Measurements from ENCODE around the gene RAB27A.
A peak's percentile ranks its signal among the peaks of the same experiment; 100 is the strongest.

Gene RAB27A

DNA sequence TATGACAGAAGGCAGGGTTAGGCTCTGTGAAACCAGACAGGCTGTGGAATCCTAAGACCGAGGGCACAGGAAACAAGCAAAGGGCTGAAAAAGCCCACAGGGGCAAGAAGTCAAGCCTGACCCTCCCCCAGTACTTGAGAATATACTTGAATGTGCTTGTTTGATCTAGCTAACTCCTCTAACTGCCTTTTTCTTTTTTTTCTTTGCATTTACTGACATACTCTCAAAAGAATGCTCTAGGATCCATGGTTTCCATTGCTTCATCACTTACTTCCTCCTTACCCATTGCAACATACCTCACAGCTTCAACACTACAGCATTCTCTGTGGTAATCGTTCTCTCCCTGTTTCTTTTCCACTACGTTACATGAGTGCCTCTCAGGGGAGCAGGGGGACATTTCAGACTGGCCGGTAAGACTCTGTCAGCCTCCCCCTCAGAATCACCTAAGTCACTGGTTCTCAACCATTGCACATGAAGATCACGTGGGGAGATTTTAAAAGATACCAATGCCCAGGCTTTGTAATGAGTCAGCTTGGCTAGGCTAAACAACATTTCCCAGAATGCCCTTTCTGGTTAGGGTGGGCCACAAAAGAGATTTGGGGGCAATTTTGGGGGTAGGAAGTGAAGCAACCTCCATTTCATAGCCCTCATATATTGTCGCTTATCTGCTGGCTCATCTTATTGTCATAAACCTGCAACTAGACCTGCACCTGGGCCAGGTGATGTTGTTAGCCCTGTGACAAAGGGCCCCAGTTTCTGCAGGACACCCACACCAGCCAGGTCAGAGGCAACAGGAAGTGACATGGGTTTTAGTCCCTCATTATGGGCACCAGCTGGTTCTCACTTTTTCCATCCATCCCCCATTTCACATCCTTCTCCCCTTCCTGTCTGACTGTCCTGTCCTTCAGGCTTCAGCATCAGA lies 68.3 kb downstream of the RAB27A start:
- DNase-seq = no peak

DNA sequence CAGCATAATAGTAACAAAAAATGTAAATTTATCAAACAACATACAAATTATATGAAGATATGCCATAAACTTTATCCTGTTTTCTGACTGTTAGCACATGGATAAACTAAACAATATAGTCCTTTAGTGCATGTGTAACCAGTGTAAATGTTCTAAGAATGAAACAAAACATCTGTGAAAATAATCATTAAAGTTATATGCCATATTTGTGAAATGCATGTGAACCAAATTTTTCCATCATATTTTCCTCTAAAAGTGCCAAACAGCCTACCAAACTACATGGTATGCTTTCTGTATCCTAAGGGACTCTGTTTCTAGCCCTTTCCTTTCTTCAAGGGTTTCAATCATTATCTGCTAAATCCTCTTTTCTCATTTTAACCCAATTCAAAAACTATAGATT lies 69.0 kb downstream of the RAB27A start:
- no peak for DNase-seq

DNA sequence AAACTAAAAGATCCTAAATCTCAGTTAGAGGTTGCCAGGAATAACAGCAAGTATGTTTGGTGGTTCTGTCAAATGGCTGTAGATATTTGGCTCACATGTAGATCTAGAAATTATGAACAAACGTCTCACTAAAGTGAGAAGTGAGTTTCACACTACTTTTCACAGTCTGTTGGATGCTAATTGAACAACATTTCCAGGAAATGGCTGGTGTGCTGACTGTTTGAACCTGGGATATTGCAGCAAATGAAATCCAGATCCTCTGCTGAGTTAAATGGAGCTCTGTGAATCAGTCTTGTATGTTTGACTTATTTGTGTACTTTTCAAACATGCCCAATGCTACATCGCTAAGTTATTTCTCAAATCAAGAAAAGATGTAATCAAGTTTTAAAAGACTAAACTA lies 71.6 kb downstream of the RAB27A start:
- DNase-seq = no peak

DNA sequence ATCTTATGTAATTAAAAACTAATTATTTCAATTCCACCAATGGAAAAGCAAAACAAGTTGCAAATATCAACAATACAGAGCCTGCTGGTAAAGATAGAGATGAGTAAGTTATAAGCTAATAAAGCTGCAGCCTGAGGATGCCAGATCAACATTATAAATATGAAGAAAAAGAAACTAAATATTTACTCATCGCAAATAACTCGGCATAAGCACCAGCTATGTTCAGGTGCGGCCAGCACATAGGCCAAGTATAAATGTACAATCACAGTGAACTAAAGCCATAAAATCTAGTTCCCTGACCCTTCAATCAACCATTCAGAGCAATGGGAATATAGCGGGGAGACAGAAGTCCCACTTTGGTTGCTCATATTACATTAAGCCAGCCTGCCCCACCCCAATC lies 85.1 kb downstream of the RAB27A start:
- no peak for DNase-seq

DNA sequence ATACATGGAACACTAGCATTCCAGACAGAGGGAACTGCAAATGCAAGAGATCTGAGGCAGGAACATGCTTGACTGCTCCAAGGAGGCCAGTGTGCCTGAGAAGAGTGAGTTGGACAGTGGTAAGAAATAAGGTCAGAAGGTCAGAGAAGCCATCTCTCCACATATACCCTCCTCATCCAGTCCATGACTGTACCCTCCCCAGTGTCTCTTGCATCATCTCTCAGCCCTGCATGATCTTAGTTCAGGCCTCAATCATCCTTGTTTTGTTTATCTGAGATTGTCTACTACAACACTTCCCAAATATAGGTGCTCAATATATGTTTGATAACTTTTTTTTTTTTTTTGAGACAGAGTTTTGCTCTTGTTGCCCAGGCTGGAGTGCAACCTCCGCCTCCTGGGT lies 87.4 kb downstream of the RAB27A start:
- no peak for DNase-seq

DNA sequence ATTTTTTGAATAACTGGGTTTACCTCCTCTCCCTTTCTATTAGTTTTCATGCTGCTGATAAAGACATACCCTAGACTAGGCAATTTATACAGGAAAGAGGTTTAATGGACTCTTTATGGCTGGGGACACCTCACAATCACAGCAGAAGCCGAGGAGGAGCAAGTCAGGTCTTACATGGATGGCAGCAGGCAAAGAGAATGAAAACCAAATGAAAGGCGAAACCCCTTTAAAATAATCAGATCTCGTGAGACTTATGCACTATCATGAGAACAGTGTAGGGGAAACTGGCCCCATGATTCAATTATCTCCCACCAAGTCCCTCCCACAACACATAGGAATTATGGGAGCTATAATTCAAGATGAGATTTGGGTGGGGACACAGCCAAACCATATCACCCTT lies 90.9 kb downstream of the RAB27A start:
- DNase-seq = no peak

DNA sequence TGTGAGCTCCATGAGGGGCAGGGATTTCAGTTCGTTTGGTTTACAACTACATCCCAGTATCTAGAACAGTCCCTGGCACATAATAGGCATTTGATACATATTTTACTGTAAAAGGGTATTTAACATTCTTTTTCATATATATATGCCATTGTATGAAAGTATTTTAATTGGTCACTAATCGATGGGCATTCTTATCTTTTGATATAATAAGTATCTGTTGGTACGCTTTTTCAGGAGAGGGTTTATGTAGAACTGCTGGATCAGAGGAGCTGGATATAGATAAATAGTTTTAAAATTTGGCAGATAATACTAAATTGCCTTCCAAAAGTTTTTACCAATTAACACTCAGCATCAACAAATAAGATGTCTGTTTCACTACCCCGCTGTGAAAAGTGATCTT lies 91.9 kb downstream of the RAB27A start:
- DNase-seq = no peak

DNA sequence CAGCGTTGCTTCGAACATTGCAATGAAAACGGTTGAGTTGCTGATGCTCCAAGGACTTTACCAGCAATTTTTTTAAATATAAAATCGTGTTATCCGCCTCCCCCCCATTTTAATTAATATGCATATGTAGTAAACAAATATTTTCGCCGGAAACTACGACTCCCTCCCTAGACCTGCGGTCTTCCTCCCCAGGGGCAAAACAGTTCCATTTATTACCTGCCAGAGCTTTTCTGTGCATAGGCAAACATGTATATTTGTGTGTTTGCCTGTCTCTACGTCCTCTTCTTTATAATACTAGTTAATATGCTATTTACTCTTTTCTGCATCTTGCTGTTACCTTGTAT lies 92.3 kb downstream of the RAB27A start:
- DNase-seq = no peak

DNA sequence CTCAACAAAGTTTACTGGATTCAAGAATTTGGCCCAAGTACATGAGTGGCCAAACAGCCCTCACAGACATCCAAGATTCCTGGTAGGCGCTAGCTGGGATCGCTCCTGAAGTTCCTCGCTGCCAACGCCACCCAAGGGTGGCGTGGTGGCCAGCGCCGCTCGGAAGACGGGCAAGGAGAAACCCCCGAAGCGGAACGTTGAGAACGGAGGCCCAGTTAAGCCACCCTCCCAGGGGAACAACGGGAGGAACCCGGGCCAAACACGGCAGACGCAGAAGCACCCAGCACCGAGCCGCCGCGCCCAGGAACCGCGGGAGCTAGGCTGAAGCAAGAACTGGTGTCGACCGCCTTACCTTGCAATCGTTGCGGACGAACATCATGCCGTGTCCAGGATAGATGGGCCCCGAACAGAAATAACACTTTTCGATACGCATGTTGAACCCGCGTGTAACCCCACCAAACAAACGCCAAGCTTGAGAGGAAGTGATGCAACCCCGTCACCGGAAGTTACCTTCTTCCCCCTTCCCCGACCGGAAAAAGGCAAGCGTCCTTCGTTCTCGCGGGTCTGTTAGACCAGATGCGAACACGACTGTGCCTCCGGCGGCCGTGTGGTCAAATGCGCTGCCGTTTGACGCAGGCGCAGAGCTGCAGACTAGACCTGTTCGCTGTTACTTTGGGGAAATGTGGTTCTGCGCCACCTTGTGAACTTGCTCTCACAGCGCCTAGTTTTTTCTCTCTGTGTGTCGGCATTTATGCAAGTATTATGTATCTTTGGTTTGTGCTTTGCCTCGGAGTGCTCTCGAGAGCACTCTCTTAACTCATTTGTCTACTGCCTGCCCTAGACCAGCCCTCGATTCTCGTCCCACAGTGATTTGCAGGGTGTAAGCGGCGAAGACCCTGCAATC lies 92.9 kb downstream of the RAB27A start, which contains the start of gene RSL24D1:
TSS of gene RSL24D1 (minus strand) at position 484 of the 904 bp plus-strand sequence. CDS start at position 433, 51 bp downstream.
- peak; percentile 89 to 97 for DNase-seq

DNA sequence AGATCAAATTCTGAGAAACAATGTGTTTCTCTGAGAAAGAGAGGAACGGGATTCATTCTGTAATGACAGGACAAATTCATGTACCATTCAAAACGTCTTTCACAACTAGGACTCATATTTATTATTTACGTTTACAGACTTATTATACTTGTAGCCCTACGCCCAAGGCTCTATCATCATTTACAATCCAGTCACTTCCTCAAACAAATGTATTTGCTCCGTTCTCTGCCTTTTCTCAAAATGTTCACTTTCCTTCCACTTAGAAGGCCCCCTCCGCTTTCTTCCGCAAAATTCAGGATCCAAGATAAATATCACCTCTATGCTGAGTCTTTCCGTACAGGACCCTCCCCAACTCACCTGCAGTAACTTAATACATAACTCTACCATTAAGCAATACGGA lies 93.6 kb downstream of the RAB27A start:
- DNase-seq = no peak

DNA sequence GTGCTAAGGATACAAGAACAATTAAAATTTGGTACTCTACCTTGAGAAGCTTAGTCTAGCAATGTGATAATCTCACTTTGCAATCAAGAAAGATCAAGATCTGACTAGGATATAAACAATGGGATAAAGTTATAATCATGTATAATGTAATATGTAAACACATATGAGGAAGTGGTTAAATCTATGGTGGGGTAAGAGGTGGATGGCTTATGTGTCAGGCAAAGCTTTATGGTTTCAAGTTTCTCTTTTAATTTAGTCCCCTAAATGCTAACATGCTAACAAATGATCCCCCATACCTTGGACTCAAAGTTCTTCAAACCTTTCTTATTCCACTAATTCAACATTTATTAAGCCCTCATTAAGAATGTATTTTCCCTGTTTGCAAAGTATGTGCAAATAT lies 95.4 kb downstream of the RAB27A start:
- DNase-seq = no peak

DNA sequence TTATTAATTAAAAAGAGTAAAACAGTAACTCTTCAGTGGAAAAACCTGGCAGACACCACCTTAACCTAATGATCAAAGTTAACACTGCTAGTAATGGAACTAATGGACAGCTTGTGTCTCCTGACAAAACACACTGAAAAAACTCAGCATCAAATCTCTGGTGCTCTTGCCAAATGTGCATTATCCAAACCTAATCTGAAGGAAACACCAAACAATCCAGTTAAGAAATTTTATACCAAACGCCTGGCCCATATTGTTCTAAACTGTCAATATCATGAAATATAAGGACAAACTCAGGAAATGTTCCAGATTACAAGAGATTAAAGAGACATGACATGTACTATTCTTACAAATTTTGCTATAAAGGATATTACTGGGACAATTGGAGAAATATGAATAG lies 103.3 kb downstream of the RAB27A start:
- DNase-seq = no peak

DNA sequence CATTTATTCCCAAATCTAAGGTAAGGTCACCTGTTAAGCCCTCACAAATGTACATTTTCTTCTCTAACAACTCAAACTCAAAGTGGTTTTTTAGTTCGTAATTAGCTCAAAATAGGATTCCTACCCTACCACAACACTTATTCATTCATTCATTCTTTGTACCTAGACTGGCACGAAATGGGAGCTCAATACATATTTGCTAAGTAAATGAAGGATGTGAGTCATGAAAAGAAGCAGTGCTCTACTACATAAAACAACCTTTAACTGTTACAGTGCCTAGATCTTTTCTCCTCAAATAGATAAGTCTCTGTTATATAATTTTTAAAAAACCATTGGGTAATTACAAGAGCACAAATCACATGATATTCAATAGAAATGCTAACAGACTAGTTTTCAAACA lies 105.9 kb downstream of the RAB27A start:
- no peak for DNase-seq

DNA sequence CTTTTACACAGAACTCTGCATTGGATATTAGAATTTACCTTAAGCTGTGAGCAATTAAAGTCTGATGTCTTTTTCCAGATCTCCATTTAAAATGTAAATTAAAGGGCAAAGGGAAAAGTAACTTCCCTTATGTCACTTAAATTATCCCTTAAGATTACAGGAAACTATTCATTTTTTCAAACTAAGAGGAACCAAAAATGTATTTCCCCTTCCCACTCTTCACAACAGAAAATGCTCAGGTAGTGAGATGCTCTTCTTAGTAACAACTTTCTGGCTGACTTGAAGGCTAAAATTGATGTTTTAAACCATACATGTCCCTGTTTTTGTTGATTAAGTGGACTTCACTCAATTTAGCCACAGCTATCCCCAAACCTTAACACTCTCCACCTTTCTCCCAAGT lies 110.5 kb downstream of the RAB27A start:
- no peak for DNase-seq

DNA sequence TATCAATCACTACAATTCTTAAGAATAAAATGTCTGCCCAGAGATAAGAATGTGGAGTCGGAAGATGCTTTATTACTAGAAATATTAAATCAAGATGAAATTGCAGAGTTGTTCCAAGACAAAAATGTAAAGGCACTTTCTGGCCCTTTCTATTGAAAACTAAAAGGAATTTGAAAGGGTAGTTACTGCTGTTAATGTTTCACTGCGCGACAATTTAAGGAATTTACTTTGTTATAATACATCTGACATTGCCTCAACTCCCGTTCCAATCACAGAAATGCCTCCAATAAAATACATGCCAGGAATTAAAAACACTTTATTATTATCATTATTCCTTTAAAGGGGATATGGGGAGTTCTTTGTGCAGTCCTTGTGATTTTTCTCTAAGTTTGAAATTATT lies 119.3 kb downstream of the RAB27A start:
- DNase-seq = no peak

DNA sequence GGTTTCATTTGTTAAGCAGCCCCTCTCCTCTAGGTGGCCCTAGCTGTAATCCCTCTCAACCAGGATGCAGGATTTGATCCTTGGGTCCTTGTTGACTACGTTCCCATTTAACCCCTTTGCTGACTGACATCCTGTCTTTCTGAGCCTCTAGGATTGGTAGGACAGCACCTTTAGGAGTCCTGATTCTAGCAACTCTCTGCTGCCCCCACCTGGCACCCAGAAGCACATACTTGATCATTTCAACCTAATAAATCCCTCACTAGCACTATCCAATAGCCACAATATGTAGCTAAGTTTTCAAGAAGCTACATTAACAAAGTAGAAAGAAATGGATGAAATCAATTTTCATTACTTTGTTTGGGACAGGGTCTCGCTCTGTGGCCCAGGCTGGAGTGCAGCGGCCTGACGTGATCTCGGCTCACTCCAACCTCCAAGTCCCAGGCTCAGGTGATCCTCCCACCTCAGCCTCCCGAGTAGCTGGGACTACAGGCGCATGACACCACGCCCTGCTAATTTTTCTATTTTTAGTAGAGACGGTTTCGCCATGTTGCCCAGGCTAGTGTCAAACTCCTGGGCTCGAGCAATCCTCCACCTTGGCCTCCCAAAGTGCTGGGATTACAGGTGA lies 121.2 kb downstream of the RAB27A start:
- DNase-seq = peak; percentile 28 to 46

DNA sequence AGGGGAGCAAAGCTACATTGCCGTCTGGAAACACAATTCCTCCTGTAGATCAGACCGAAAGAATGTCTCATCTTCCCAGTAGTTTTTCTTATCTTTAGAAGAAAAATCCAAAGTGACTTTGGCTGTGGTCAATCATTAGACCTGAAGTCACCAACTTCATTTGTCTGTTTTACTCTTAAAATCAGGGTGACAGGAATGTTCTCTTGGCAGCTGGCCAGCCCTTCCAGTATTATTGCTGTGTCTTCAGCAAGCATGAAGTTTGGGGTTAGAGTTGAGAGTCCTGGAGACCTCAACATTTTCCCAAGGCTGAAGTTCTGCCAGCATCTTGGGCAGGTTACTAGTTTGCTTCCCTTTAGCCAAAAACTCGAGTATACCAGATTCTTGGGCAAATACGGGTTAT lies 125.3 kb downstream of the RAB27A start:
- DNase-seq = no peak
